ENCODE measurements around the gene ARVCF. TPM values are rescaled to one million over a fixed set of nuclear protein-coding genes. Genes with fewer than 3 reads are reported as not detected.

ARVCF gene
- total and polyA plus RNA-seq, 12 donors: 22.2 to 58.9 (median 32.1) TPM

DNA sequence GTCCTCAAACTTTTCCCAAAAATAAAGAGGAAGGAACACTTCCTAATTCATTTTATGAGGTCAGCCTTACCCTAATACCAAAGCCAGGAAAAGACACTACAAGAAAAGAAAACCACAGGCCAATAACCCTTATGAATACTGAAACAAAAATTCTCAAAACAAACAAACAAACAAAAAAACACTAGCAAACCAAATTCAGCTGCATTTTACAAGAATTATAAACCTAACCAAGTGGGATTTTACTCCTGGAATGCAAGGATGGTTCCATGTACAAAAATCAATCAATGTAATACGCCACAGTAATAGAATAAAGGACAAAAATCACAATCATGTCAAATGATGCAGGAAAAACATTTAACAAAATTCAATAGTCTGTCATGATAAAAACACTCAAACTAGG is 13.3 kb downstream of the ARVCF start:
- 98 to 99% methylated on average over 1 of the region's 1 CpG for WGBS, 2 donors
- DNase-seq: no peak
- H3K9me3 ChIP-seq: peaks cover 0 to 26% (median 5%) of the 10 kb centered on the region in 11 donors
- TF ChIP-seq, protein P1, sequence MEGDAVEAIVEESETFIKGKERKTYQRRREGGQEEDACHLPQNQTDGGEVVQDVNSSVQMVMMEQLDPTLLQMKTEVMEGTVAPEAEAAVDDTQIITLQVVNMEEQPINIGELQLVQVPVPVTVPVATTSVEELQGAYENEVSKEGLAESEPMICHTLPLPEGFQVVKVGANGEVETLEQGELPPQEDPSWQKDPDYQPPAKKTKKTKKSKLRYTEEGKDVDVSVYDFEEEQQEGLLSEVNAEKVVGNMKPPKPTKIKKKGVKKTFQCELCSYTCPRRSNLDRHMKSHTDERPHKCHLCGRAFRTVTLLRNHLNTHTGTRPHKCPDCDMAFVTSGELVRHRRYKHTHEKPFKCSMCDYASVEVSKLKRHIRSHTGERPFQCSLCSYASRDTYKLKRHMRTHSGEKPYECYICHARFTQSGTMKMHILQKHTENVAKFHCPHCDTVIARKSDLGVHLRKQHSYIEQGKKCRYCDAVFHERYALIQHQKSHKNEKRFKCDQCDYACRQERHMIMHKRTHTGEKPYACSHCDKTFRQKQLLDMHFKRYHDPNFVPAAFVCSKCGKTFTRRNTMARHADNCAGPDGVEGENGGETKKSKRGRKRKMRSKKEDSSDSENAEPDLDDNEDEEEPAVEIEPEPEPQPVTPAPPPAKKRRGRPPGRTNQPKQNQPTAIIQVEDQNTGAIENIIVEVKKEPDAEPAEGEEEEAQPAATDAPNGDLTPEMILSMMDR (IDR thresholded peaks at IDR 0.05): no peak
- H3K4me1 ChIP-seq: peaks cover 6 to 42% (median 27%) of the 10 kb centered on the region in 9 donors
- intact Hi-C loops (cut with DNase I): loop anchor here in 1 of 10 donors (2.0 kb wide), 1 partner anchor 21 kb away; no protein-coding TSS in a partner anchor
- H3K36me3 ChIP-seq: no peaks in the 10 kb centered on the region
- no peak overlapping the region for H3K4me3 ChIP-seq
- no peak overlapping the region for H3K27ac ChIP-seq
- no peak for ATAC-seq
- no peaks in the 10 kb centered on the region for H3K27me3 ChIP-seq

DNA sequence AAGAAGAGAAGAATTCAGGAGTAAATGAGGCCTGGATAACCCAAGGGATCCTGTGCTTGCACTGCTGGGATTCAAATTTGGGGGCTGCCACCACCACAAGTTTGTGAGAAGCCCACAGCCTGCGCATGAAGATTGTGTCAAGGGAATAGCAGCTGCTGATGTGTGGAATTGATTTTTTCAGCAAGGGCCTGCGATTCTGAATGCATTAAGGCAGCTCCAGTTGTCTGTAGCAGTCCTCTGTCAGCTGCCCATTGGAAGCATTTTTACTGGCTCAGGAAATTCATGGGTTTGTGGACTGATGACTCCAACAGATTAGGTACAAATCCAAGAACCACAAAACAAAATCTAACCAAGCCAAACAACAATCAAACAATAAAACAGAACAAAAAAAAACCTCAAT is 14.0 kb downstream of the ARVCF start:
- TF ChIP-seq, protein P1 (IDR thresholded peaks at IDR 0.05): no peak
- Histone ChIP-seq H3K4me3 (no peak overlapping the region), H3K9me3 (peaks cover 0 to 26% (median 5%) of the 10 kb centered on the region in 11 donors), H3K36me3 (no peaks in the 10 kb centered on the region), H3K4me1 (peaks cover 7 to 49% (median 32%) of the 10 kb centered on the region in 9 donors), H3K27ac (peak overlapping the region in 8 of 10 donors; percentile 26 to 58 (median 50)), H3K27me3 (no peaks in the 10 kb centered on the region)
- no peak for DNase-seq
- no peak for ATAC-seq
- intact Hi-C loops (cut with DNase I): loop anchor here in 1 of 10 donors (2.0 kb wide), 1 partner anchor 20 kb away; no protein-coding TSS in a partner anchor
- 70 to 76% methylated on average over 2 of the region's 2 CpGs for WGBS, 2 donors

DNA sequence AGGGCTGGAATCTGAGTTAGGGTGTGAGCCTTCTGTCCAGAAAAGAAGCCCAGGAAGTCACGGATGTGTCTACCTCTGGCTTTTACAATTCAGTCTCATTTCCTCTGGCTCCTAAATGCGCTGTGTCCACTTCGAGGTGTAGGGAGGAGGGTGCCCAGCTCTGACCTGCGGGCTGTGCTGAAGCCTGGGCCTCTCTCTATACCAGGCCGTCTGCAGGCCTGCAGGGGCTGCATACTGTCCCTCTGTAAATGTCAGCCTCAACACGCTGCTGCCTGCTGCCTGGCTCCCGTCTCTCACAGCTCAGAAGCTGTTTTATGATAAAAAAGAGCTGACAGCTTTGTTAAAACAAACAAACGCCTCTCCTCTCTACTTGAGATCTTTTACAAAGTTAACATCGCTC is 14.5 kb downstream of the ARVCF start:
- 50 to 53% methylated on average over 9 of the region's 9 CpGs for WGBS, 2 donors
- H3K27ac ChIP-seq: peak overlapping the region; percentile 5 to 58 (median 50)
- ATAC-seq: peak in 5 of 8 donors; percentile 36 to 56 (median 46)

DNA sequence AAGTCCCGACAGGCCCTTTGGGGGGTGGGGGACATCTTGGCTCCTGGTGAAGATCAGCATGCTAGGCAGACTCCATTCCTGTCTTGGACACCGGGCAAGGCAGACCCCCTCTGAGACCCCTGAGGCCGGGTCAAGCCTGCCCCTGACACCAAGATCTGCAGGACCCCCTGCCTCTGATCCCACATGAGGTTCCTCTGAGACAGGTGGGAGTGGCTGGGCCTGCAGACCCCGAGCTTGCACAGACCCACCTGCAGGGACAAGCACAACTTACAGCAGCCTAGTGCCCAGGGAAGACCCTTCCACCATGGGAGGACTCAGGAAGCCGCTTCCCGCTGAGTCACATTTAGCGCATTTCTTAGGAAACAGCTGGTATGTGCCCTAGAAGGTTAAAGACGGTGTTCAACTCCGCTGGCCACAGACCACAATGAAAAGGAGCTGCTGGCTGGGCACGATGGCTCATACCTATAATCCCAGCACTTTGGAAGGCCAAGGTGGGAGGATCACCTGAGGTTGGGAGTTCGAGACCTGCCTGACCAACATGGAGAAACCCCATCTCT is 15.5 kb downstream of the ARVCF start:
- Histone ChIP-seq H3K27me3 (no peaks in the 10 kb centered on the region), H3K36me3 (no peaks in the 10 kb centered on the region), H3K27ac (peak overlapping the region in 5 of 10 donors; percentile 35 to 73 (median 56)), H3K4me1 (peaks cover 7 to 50% (median 32%) of the 10 kb centered on the region in 9 donors), H3K9me3 (peaks cover 0 to 26% (median 5%) of the 10 kb centered on the region in 11 donors), H3K4me3 (no peak overlapping the region)
- WGBS, 2 donors: 80 to 84% methylated on average over 11 of the region's 11 CpGs
- TF ChIP-seq, protein P1 (IDR thresholded peaks at IDR 0.05): no peak
- intact Hi-C loops (cut with DNase I): loop anchor here in 1 of 10 donors (1.0 kb wide), 1 partner anchor 18 kb away; no protein-coding TSS in a partner anchor
- DNase-seq (peak in 1 of 2 donors; percentile 4), ATAC-seq (no peak)

More for the DNA sequence above, 14.5 kb downstream of the ARVCF start:
- peak in 1 of 2 donors; percentile 7 for DNase-seq
- H3K4me3 ChIP-seq: no peak overlapping the region
- peaks cover 0 to 26% (median 5%) of the 10 kb centered on the region in 11 donors for H3K9me3 ChIP-seq
- H3K27me3 ChIP-seq: no peaks in the 10 kb centered on the region
- TF ChIP-seq, protein P1 (IDR thresholded peaks at IDR 0.05): no peak
- H3K4me1 ChIP-seq: peaks cover 7 to 49% (median 32%) of the 10 kb centered on the region in 9 donors
- intact Hi-C loops (cut with DNase I): loop anchor here in 1 of 10 donors (2.0 kb wide), 1 partner anchor 19 kb away; no protein-coding TSS in a partner anchor
- H3K36me3 ChIP-seq: no peaks in the 10 kb centered on the region

Measured in heart right ventricle (tissue), 16 donors.